C4-2B (cell line): Measurements from ENCODE around the gene DNASE2B.

ENCODE experiments used
- ZFX ChIP-seq: fragments of 450-650 bp; IDR thresholded peaks from 2 replicates; pipeline ENCODE4 v1.6.1; 2017
- TF ChIP-seq, protein P1 (sequence below): fragments of 450-650 bp; conservative IDR thresholded peaks from 2 replicates; pipeline ENCODE4 v1.5.1; 2017; ENCODE audit warnings: mild to moderate bottlenecking

DNA sequence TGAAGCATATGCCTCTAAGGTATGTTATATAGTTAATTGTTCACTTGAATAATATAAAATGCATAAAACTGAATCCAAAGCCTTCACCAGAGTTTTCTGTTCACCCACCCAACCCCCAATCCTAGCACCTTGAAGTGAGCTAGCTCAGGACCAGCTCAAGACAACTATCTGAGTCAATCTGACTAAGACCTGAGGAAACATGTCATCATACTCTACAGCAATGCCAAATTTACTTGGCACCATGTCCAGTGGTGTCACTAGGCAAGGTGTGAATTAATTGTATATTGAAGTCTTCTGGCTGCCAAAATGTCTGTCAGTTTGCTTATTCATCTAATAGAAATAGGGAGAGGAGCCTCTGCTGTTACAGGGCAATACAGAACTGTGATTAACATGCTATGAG is 3.8 kb downstream of the DNASE2B start:
- TF ChIP-seq, protein P1, sequence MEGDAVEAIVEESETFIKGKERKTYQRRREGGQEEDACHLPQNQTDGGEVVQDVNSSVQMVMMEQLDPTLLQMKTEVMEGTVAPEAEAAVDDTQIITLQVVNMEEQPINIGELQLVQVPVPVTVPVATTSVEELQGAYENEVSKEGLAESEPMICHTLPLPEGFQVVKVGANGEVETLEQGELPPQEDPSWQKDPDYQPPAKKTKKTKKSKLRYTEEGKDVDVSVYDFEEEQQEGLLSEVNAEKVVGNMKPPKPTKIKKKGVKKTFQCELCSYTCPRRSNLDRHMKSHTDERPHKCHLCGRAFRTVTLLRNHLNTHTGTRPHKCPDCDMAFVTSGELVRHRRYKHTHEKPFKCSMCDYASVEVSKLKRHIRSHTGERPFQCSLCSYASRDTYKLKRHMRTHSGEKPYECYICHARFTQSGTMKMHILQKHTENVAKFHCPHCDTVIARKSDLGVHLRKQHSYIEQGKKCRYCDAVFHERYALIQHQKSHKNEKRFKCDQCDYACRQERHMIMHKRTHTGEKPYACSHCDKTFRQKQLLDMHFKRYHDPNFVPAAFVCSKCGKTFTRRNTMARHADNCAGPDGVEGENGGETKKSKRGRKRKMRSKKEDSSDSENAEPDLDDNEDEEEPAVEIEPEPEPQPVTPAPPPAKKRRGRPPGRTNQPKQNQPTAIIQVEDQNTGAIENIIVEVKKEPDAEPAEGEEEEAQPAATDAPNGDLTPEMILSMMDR = no peak
- TF ChIP-seq ZFX = no peak
